Stomach (tissue), 4 donors: ENCODE results near the gene SS18.

ENCODE experiments used
- CTCF ChIP-seq, 7 experiments: fragments of 450-650 bp in 4 of 7; fragments of 200-600 bp in 3 of 7; sonication (generic) in 3 of 7; IDR thresholded peaks; one replicate each; pipeline ENCODE4 v1.5.1; 2016 to 2019; ENCODE audit warnings: antibody characterized with exemption in 7 of 7, control low read depth in 2 of 7, mild to moderate bottlenecking in 1 of 7
- POLR2A ChIP-seq, 4 donors: fragments of 450-650 bp; IDR thresholded peaks; one replicate each; pipeline ENCODE4 v1.6.1; 2016; ENCODE audit warnings: antibody characterized with exemption in 4 of 4, control low read depth in 2 of 4, mild to moderate bottlenecking in 1 of 4, moderate library complexity in 1 of 4
- POLR2AphosphoS5 ChIP-seq, 3 donors: sonication (generic); formaldehyde crosslinking; IDR thresholded peaks; one replicate each; pipeline ENCODE4 v1.6.1; 2016; ENCODE audit warnings: antibody characterized with exemption in 3 of 3

GRCh38 chr18:25983730-25984129, 106.7 kb downstream of the SS18 start:
- no peak for TF ChIP-seq POLR2A (IDR thresholded peaks at IDR 0.05)
- no peak for TF ChIP-seq CTCF (IDR thresholded peaks at IDR 0.05)
- no peak for TF ChIP-seq POLR2AphosphoS5 (IDR thresholded peaks at IDR 0.05)
